Cerebellar nuclear complex (tissue), 1 donor: ENCODE measurements around the gene TLCD1.

ENCODE experiments used
- DNase-seq, 2 experiments: peaks; one replicate each; lab custom pipeline; 2025; lab: John Stamatoyannopoulos, UW

The TLCD1 gene

GRCh38 chr17:28726226-28726626 is at the start of gene TLCD1:
Gene TLCD1, minus strand, starts transcription at chr17:28726233. Its CDS starts 136 bp downstream, at chr17:28726097.
- DNase-seq: no peak

GRCh38 chr17:28774206-28774605 is 48.2 kb upstream of the TLCD1 start:
- DNase-seq: no peak

DNA sequence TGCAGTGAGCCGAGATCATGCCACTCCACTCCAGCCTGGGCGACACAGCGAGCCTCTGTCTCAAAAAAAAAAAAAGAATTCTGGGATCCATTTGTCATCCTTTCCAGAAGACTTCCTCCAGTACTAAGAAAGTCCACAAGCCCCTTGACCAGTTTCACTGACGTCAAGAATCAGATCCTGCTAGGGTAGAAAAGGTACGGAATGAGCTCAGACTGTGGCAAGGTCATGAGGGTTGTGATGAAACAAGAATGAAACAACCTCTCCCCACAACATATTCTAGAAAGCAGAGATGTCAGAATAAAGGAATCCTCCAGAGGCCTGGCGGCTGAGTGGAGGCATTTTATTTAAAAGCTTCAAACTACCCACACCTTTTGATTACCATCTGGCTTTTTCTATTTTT is 47.7 kb upstream of the TLCD1 start:
- DNase-seq: no peak

DNA sequence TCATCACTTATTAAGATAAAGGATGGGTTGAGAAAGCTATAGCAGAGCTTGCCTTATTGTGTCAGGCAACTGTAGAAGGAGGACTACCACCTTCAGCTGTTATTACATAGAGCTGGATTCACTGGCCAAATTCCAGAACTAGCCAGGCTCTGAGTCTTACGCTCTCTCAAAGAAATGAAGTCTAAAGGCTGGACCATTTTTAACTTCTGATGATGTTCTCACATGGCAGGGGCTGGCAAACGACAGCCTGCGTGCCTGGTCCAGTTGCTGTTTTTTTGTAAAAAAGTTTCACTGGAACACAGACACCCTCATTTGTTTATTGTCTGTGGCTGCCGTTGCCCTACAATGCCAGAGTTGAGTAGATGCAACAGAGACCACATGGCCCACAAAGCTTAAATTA is 39.0 kb upstream of the TLCD1 start:
- DNase-seq: no peak

DNA sequence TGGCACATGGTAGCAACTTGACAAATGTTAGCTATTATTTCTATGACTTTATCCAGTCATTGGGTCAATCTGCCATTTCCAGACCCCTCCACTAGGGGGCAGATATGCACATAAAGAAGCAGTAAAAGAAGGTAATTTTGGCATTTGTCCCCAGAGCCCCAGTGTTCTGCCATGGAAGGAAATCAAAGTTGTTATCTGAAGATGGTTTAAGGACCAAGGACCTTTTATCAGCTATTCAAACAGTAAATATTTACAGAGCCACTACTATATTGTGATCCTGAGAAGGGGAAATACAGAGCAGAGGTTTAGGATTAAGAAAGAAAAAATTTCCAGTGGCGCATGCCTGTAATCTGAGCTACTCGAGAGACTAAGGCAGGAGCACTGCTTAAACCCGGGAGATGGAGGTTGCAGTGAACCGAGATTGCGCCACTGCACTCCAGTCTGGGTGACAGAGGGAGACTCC is 37.8 kb upstream of the TLCD1 start:
- DNase-seq: peak in 1 of 2 experiments; percentile 55

DNA sequence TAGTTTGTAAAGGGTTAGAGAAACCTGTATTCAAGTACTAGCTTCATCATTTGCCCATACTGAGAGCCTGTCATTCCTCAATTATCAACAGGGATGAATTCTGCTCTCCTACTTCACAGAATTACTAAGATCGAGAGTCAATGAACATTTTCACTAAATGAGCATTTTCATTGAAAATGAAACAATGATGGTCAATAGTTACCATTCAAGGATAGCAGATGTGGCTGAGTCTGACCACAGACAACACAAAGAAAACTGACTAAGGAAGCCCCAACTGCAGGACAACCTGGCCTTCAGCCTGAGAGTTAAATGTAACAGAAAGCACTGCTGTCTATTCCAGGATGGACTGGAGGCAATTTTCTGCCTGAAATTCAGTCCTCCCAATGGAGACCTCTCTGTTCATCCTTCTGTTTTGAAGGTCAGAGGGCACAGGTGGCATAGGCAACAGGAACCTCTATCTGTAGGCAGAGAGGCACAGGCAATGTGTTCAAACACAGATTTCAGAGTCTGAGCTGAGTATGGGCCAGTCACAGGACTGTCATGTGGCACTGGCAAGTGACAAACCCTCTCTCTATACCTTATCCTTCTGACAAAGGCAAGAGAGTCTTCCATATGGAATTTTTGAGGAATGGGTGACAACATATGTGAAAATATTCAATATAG is 37.2 kb upstream of the TLCD1 start:
- DNase-seq: no peak

GRCh38 chr17:28760601-28761562 is 34.8 kb upstream of the TLCD1 start:
- peak; percentile 53 to 60 for DNase-seq

GRCh38 chr17:28759256-28759865 is 33.3 kb upstream of the TLCD1 start:
- DNase-seq: no peak

DNA sequence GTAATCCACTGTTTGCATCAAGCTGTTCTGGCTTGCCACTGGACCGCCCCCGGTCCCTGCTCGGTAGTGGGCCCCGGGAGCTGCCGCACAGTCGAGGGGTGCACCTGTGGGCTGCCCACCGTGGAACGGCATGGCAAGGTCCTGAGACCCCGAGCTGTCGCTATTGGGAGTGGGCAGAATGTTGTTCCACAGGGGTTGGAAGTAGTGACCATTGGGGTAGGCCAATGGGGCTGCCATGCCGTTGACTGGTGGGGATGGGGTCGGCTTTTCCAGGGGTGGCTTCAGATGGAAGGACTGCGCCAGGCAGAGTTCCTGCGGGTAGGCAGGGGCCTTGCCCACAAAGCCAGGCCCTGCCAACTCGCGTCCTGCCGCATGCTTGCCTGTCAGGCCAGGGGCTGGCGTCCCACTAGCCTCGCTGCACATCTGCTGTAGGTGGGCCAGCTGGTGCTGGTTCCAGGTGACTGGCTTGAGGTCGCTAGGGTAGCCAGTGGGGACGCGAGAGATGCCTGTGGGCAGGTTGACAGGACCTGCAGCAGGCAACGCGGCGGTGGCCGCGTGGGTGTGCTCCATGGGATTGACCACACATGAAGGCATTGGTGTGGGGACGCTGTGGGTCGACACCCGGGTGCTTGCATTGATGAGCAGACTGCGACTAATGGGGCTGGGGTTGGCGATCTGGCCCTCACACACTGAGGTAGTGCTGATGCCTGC is 32.5 kb upstream of the TLCD1 start:
- DNase-seq: no peak

GRCh38 chr17:28756049-28756804 is 30.2 kb upstream of the TLCD1 start:
- no peak for DNase-seq

DNA sequence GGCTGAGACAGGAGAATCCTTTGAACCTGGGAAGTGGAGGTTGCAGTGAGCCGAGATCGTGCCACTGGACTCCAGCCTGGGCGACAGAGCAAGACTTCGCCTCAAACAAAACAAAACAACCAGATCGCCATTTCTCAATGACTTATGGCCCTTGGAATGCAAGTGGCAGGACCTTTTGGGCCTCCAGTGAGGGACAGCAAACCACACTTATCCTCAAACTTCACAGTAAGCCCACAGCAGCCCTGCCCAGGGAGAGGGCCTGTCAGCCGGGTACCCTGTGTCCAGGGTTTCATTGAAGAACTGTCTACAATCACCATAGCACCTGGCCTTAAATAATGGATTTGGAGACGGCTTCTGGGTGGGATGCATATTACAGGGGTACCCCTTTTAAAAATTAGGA is 29.5 kb upstream of the TLCD1 start:
- no peak for DNase-seq

GRCh38 chr17:28751600-28752366 is 25.8 kb upstream of the TLCD1 start:
- no peak for DNase-seq

GRCh38 chr17:28750178-28751047 is 24.4 kb upstream of the TLCD1 start:
- peak; percentile 66 to 83 for DNase-seq

- DNase-seq: no peak
These were observed 23.6 kb upstream of the TLCD1 start for GRCh38 chr17:28749516-28750177.

- DNase-seq: no peak
These were observed 23.0 kb upstream of the TLCD1 start for GRCh38 chr17:28748852-28749515.

GRCh38 chr17:28747801-28748750 is 22.0 kb upstream of the TLCD1 start:
- no peak for DNase-seq

- DNase-seq: no peak
These were observed 21.1 kb upstream of the TLCD1 start for GRCh38 chr17:28747051-28747691.
